SK-N-SH (cell line): ENCODE data around the gene CCN5. TPM values are rescaled to one million over a fixed set of nuclear protein-coding genes. Genes with fewer than 3 reads are reported as not detected.
"Not testable (repeated sequence)": the region's sequence is repeated elsewhere in the genome, so short reads cannot be mapped to it uniquely, and the experiment has no call there.

Experiments
- CTCF ChIA-PET: fragments of 300-600, 350-600 bp; formaldehyde crosslinking; extraction: SDS; loops from one replicate; lab custom pipeline; 2021; lab: Yijun Ruan, JAX
- POLR2A ChIA-PET: fragments of 350-600 bp; sonication (Branson Sonifier 250); formaldehyde crosslinking; extraction: SDS; loops from one replicate; lab custom pipeline; 2020; ENCODE audit warnings: antibody characterized with exemption, inconsistent platforms; lab: Yijun Ruan, JAX
- DNase-seq: peaks from one replicate; pipeline ENCODE4 v3.0.0; 2012
- H2AFZ ChIP-seq: fragments of 200-600 bp; sonication (generic); 2 replicates; pipeline ENCODE4 v1.8.1; 2016; ENCODE audit warnings: antibody characterized with exemption, mild to moderate bottlenecking, low read depth
- H3F3A ChIP-seq: fragments of 200-600 bp; sonication (generic); replicated peaks from 2 replicates; pipeline ENCODE3; 2016; ENCODE audit warnings: antibody characterized with exemption, mild to moderate bottlenecking; ENCODE audit not compliant: insufficient read depth
- H3K27ac ChIP-seq, 2 experiments: fragments of 200-500 bp in 1 of 2; fragments of 200-600 bp in 1 of 2; sonication (Bioruptor generic) in 1 of 2; sonication (generic), shearing (Covaris generic) in 1 of 2; 2 replicates each; pipeline versions ENCODE4 v1.5.1 to v1.6.1; 2014 to 2016; ENCODE audit warnings: low read depth in 2 of 2, inconsistent platforms in 1 of 2, low read length in 1 of 2, mild to moderate bottlenecking in 1 of 2, mixed read lengths in 1 of 2
- H3K27me3 ChIP-seq: fragments of 200-600 bp; sonication (generic), shearing (Covaris generic); 2 replicates; pipeline ENCODE4 v1.6.1; 2016; ENCODE audit warnings: mixed run types; ENCODE audit not compliant: insufficient read depth
- H3K36me3 ChIP-seq, 2 experiments: fragments of 200-500 bp in 1 of 2; fragments of 200-600 bp in 1 of 2; sonication (Bioruptor generic) in 1 of 2; sonication (generic) in 1 of 2; replicated peaks in 1 of 2; 2 replicates each; pipeline versions ENCODE3 to v1.5.1; 2014 to 2016; ENCODE audit warnings: low read length in 1 of 2, mild to moderate bottlenecking in 1 of 2; ENCODE audit not compliant: insufficient read depth in 2 of 2, control insufficient read depth in 1 of 2
- H3K4me1 ChIP-seq, 2 experiments: fragments of 200-500 bp in 1 of 2; fragments of 200-600 bp in 1 of 2; sonication (Bioruptor generic) in 1 of 2; sonication (generic), shearing (Covaris generic) in 1 of 2; 2 replicates each; pipeline versions ENCODE4 v1.5.1 to v1.6.1; 2014 to 2016; ENCODE audit warnings: low read depth in 1 of 2, low read length in 1 of 2, mixed run types in 1 of 2; ENCODE audit not compliant: insufficient read depth in 2 of 2, control insufficient read depth in 1 of 2
- H3K4me2 ChIP-seq: fragments of 200-600 bp; sonication (generic), shearing (Covaris generic); 2 replicates; pipeline ENCODE4 v1.6.1; 2017; ENCODE audit warnings: mixed run types
- H3K4me3 ChIP-seq, 2 experiments: fragments of 200-500 bp in 1 of 2; fragments of 200-600 bp in 1 of 2; sonication (Bioruptor generic) in 1 of 2; sonication (generic), shearing (Covaris generic) in 1 of 2; 2 replicates each; pipeline versions ENCODE4 v1.5.1 to v1.8.1; 2014 to 2016; ENCODE audit warnings: low read depth in 2 of 2, inconsistent platforms in 1 of 2, low read length in 1 of 2, mild to moderate bottlenecking in 1 of 2, mixed read lengths in 1 of 2, moderate library complexity in 1 of 2
- H3K79me2 ChIP-seq: fragments of 200-600 bp; sonication (generic); 2 replicates; pipeline ENCODE4 v1.8.1; 2017; ENCODE audit warnings: mild to moderate bottlenecking; ENCODE audit not compliant: insufficient read depth
- H3K9ac ChIP-seq: fragments of 200-600 bp; sonication (generic); 2 replicates; pipeline ENCODE4 v1.6.1; 2017; ENCODE audit warnings: mixed run types
- H3K9me2 ChIP-seq: fragments of 200-600 bp; sonication (generic); 2 replicates; pipeline ENCODE4 v1.6.1; 2017; ENCODE audit warnings: mixed run types
- H3K9me3 ChIP-seq: fragments of 200-600 bp; sonication (generic); 2 replicates; pipeline ENCODE4 v1.6.1; 2017; ENCODE audit warnings: mixed run types, mild to moderate bottlenecking, moderate library complexity
- H4K20me1 ChIP-seq: fragments of 200-600 bp; sonication (generic); 2 replicates; pipeline ENCODE4 v1.6.1; 2017; ENCODE audit warnings: mild to moderate bottlenecking, mixed run types; ENCODE audit not compliant: insufficient read depth
- ELF1 ChIP-seq: IDR thresholded peaks from 2 replicates; pipeline ENCODE4 v1.4.0; 2012
- FOSL2 ChIP-seq: IDR thresholded peaks from 2 replicates; pipeline ENCODE4 v1.4.0; 2012; ENCODE audit warnings: low read depth, mild to moderate bottlenecking, moderate library complexity, borderline replicate concordance
- FOXM1 ChIP-seq: IDR thresholded peaks from 2 replicates; pipeline ENCODE4 v1.4.0; 2012; ENCODE audit warnings: low read depth, mild to moderate bottlenecking
- GATA2 ChIP-seq: sonication (generic); formaldehyde crosslinking; IDR thresholded peaks from 2 replicates; pipeline ENCODE4 v1.5.0; 2020; ENCODE audit warnings: mild to moderate bottlenecking, missing genetic modification reagents
- MAX ChIP-seq: IDR thresholded peaks from 2 replicates; pipeline ENCODE4 v1.4.0; 2012; ENCODE audit warnings: low read depth
- MXI1 ChIP-seq: IDR thresholded peaks from 2 replicates; pipeline ENCODE4 v1.6.1; 2012; ENCODE audit warnings: mild to moderate bottlenecking, low read depth, low read length, improper control_type of control experiment
- NRF1 ChIP-seq: IDR thresholded peaks from 2 replicates; pipeline ENCODE4 v1.6.1; 2012; ENCODE audit warnings: low read depth, mild to moderate bottlenecking, low read length
- PBX3 ChIP-seq: IDR thresholded peaks from 2 replicates; pipeline ENCODE4; 2012
- POLR2AphosphoS5 ChIP-seq: IDR thresholded peaks from 2 replicates; pipeline ENCODE4 v1.6.1; 2012; ENCODE audit warnings: low read depth, low read length
- RXRA ChIP-seq: IDR thresholded peaks from 2 replicates; pipeline ENCODE4 v1.4.0; 2012; ENCODE audit warnings: low read depth, mild to moderate bottlenecking, borderline replicate concordance
- SMC3 ChIP-seq: IDR thresholded peaks from 2 replicates; pipeline ENCODE4 v1.6.1; 2012; ENCODE audit warnings: low read depth, low read length, improper control_type of control experiment
- TCF12 ChIP-seq: IDR thresholded peaks from 2 replicates; pipeline ENCODE4 v1.4.0; 2012
- WGBS: methylation state at CpG from one replicate; pipeline ENCODE4 v1.1.6; 2017; ENCODE audit warnings: low lambda C conversion rate; 5-methylcytosine and 5-hydroxymethylcytosine counted together
- polyA plus RNA-seq, 3 experiments: library from polyadenylated mRNA; depleted of rRNA; stranded (reverse); fragments of >200 nt; gene quantifications; 2 replicates each; pipeline ENCODE4 v1.2.3, GENCODE V29; 2012

CCN5 gene
- polyA plus RNA-seq, 1 of the 3 experiments (the other 2 are of a cell fraction): 0.05 TPM

GRCh38 chr20:44695295-44695673 lies 19.9 kb upstream of the CCN5 start:
- Histone ChIP-seq H3K27ac (peak overlapping the region; percentile 39 to 56; a peak in 3 of 4 replicates), H3K27me3 (no peaks in the 10 kb centered on the region), H3K9ac (no peak overlapping the region), H3K79me2 (no peaks in the 10 kb centered on the region), H3F3A (peaks cover 27% of the 10 kb centered on the region), H3K9me3 (no peaks in the 10 kb centered on the region), H3K9me2 (no peaks in the 10 kb centered on the region), H3K4me1 (peaks cover 11 to 19% of the 10 kb centered on the region in 2 experiments; a peak in 3 of 4 replicates), H3K4me3 (no peak overlapping the region), H4K20me1 (no peaks in the 10 kb centered on the region), H3K4me2 (no peak overlapping the region; the same call in 1 of the 2 replicates), H2AFZ (peak overlapping the region; percentile 23; the same call in 1 of the 2 replicates), H3K36me3 (no peaks in the 10 kb centered on the region)
- ChIA-PET CTCF (interaction anchor here (3.6 kb wide), 1 partner anchor 10 kb away, joined by 19 read pairs; no protein-coding TSS in a partner anchor), POLR2A (no interaction called here)
- TF ChIP-seq GATA2 (CRISPR knock-in tag) (no peak), PBX3 (no peak), RXRA (no peak)
- DNase-seq: no peak
- 72% methylated on average over 2 of the region's 2 CpGs for WGBS

GRCh38 chr20:44695674-44696300 lies 19.4 kb upstream of the CCN5 start:
- Histone ChIP-seq H3F3A (peaks cover 27% of the 10 kb centered on the region), H3K27ac (peak overlapping the region; percentile 39 to 56; a peak in 3 of 4 replicates), H3K9me2 (no peaks in the 10 kb centered on the region), H4K20me1 (no peaks in the 10 kb centered on the region), H2AFZ (peak overlapping the region; percentile 23; the same call in 1 of the 2 replicates), H3K4me3 (no peak overlapping the region), H3K9ac (no peak overlapping the region), H3K4me1 (peaks cover 14 to 19% of the 10 kb centered on the region in 2 experiments; a peak in 3 of 4 replicates), H3K36me3 (no peaks in the 10 kb centered on the region), H3K27me3 (no peaks in the 10 kb centered on the region), H3K9me3 (no peaks in the 10 kb centered on the region), H3K4me2 (no peak overlapping the region; the same call in 1 of the 2 replicates), H3K79me2 (no peaks in the 10 kb centered on the region)
- POLR2A ChIA-PET: no interaction called here
- CTCF ChIA-PET: interaction anchor here (0.9 to 3.6 kb wide), 3 partner anchors 11 to 171 kb away, joined by 3 to 19 read pairs (median 6); no protein-coding TSS in a partner anchor
- TF ChIP-seq POLR2AphosphoS5 (no peak), FOXM1 (no peak), TCF12 (peak; percentile 27; the same call in 1 of the 2 replicates), MXI1 (no peak), NRF1 (no peak), MAX (no peak)
- no peak for DNase-seq

- Histone ChIP-seq H3K4me2 (no peak overlapping the region), H3K9ac (no peak overlapping the region), H3K27me3 (no peaks in the 10 kb centered on the region), H3K79me2 (no peaks in the 10 kb centered on the region)
- ChIA-PET CTCF (interaction anchor here (0.9 to 3.6 kb wide), 5 partner anchors 11 to 171 kb away, joined by 3 to 19 read pairs (median 4); no protein-coding TSS in a partner anchor), POLR2A (no interaction called here)
- no peak for DNase-seq
- 88% methylated on average over 2 of the region's 3 CpGs for WGBS
- TF ChIP-seq SMC3: no peak
- TF ChIP-seq ELF1: no peak
- TF ChIP-seq FOSL2: no peak
- no peak for TF ChIP-seq MXI1
- TF ChIP-seq, all 33 proteins: peak for 0
- Histone ChIP-seq H3F3A (peaks cover 27% of the 10 kb centered on the region), H3K9me2 (no peaks in the 10 kb centered on the region), H2AFZ (no peak overlapping the region), H3K4me3 (no peak overlapping the region), H3K4me1 (peaks cover 13 to 19% of the 10 kb centered on the region in 2 experiments; a peak in 3 of 4 replicates), H3K36me3 (no peaks in the 10 kb centered on the region), H4K20me1 (no peaks in the 10 kb centered on the region), H3K27ac (no peak overlapping the region; a peak in 1 of 4 replicates), H3K9me3 (no peaks in the 10 kb centered on the region)
These were observed 18.9 kb upstream of the CCN5 start for GRCh38 chr20:44696315-44696714.

- H3K4me3 ChIP-seq, H4K20me1 ChIP-seq, H2AFZ ChIP-seq, H3K9ac ChIP-seq, POLR2A ChIA-PET, H3K36me3 ChIP-seq, H3K79me2 ChIP-seq, H3K9me3 ChIP-seq, H3K27me3 ChIP-seq, DNase-seq, H3K4me2 ChIP-seq, H3K9me2 ChIP-seq, H3K27ac ChIP-seq: not testable (repeated sequence)
- H3K4me1 ChIP-seq: peaks cover 9 to 19% of the 10 kb centered on the region in 2 experiments; a peak in 3 of 4 replicates
- CTCF ChIA-PET: interaction anchor here (1.3 to 3.6 kb wide), 4 partner anchors 12 to 64 kb away, joined by 3 to 19 read pairs (median 5); no protein-coding TSS in a partner anchor
- 96% methylated on average over 5 of the region's 5 CpGs for WGBS
- peaks cover 21% of the 10 kb centered on the region for H3F3A ChIP-seq
These were observed 18.1 kb upstream of the CCN5 start for GRCh38 chr20:44697041-44697440.
